Esophagus muscularis mucosa (tissue), 4 donors: ENCODE measurements around the gene ERAP2.

ENCODE experiments used
- EP300 ChIP-seq: sonication (generic); formaldehyde crosslinking; IDR thresholded peaks from one replicate; pipeline ENCODE4 v1.6.1; 2017; ENCODE audit warnings: antibody characterized with exemption
- POLR2A ChIP-seq: fragments of 450-650 bp; IDR thresholded peaks from one replicate; pipeline ENCODE4 v1.6.1; 2017; ENCODE audit warnings: antibody characterized with exemption, moderate library complexity, mild to moderate bottlenecking, low read depth
- POLR2AphosphoS5 ChIP-seq, 2 donors: sonication (generic); formaldehyde crosslinking; IDR thresholded peaks; one replicate each; pipeline ENCODE4 v1.6.1; 2017; ENCODE audit warnings: antibody characterized with exemption in 2 of 2
- TF ChIP-seq, protein P1 (sequence below), 3 experiments: fragments of 200-600 bp in 2 of 3; fragments of 450-650 bp in 1 of 3; sonication (generic) in 2 of 3; IDR thresholded peaks; one replicate each; pipeline ENCODE4 v1.5.1; 2017 to 2019; ENCODE audit warnings: antibody characterized with exemption in 3 of 3, mild to moderate bottlenecking in 2 of 3, moderate library complexity in 1 of 3

GRCh38 chr5:96838201-96839070, 37.9 kb upstream of the ERAP2 start:
- TF ChIP-seq POLR2A (no peak), POLR2AphosphoS5 (IDR thresholded peaks at IDR 0.05) (no peak), EP300 (no peak)
- TF ChIP-seq, protein P1, sequence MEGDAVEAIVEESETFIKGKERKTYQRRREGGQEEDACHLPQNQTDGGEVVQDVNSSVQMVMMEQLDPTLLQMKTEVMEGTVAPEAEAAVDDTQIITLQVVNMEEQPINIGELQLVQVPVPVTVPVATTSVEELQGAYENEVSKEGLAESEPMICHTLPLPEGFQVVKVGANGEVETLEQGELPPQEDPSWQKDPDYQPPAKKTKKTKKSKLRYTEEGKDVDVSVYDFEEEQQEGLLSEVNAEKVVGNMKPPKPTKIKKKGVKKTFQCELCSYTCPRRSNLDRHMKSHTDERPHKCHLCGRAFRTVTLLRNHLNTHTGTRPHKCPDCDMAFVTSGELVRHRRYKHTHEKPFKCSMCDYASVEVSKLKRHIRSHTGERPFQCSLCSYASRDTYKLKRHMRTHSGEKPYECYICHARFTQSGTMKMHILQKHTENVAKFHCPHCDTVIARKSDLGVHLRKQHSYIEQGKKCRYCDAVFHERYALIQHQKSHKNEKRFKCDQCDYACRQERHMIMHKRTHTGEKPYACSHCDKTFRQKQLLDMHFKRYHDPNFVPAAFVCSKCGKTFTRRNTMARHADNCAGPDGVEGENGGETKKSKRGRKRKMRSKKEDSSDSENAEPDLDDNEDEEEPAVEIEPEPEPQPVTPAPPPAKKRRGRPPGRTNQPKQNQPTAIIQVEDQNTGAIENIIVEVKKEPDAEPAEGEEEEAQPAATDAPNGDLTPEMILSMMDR (IDR thresholded peaks at IDR 0.05), result no peak
